Measurements from ENCODE around the gene CASS4. TPM values are rescaled to one million over a fixed set of nuclear protein-coding genes. Genes with fewer than 3 reads are reported as not detected.

CASS4 gene
- total RNA-seq, 1 experiment from 2014 or later = 0.17 TPM

GRCh38 chr20:56420940-56421688, 9.1 kb downstream of the CASS4 start:
- intact Hi-C loops (cut with micrococcal nuclease) = no loop called here
- RAD21 ChIA-PET (ENCODE audit: low non-redundant PET in 1 of 2, low total read pairs in 2 of 2, uncharacterized antibody in 2 of 2, unreplicated experiment in 2 of 2) = no interaction called here
- no TSS peak for BruUV-seq (replicated peaks)

More at GRCh38 chr20:56420940-56421688, 9.1 kb downstream of the CASS4 start:
- peaks cover 15 to 21% of the 10 kb centered on the region in 2 experiments for H3K4me1 ChIP-seq (ENCODE audit: control insufficient read depth in 1 of 2, insufficient read depth in 2 of 2, low read length in 2 of 2)
- DNase-seq (ENCODE audit: low read depth, low spot score) = no peak
- no peak overlapping the region for H3K27ac ChIP-seq (ENCODE audit: low read depth, low read length)
- ATAC-seq = no peak
- H3K9me2 ChIP-seq (ENCODE audit: insufficient read depth) = no peaks in the 10 kb centered on the region
- no peak overlapping the region for H3K9ac ChIP-seq (ENCODE audit: low read length)
- ChIA-PET CTCF (no interaction called here), POLR2A (no interaction called here)
- no peak overlapping the region for H2AFZ ChIP-seq (ENCODE audit: low read depth, low read length, poor library complexity, severe bottlenecking)
- TF ChIP-seq CTCF (IDR thresholded peaks at IDR 0.05 in 2 of 3, conservative IDR thresholded peaks at IDR 0.05 in 1 of 3; ENCODE audit: borderline replicate concordance in 1 of 3, insufficient read depth in 1 of 3, low read depth in 2 of 3, low read length in 2 of 3) (no peak), TCF7L2 (IDR thresholded peaks at IDR 0.05; ENCODE audit: borderline replicate concordance, extremely low read depth, insufficient read depth, insufficient read length) (no peak), ZNF274 (IDR thresholded peaks at IDR 0.05; ENCODE audit: low read depth, low read length) (no peak), JUND (IDR thresholded peaks at IDR 0.05) (no peak), CBX3 (IDR thresholded peaks at IDR 0.05; ENCODE audit: low read depth) (no peak), ZBTB33 (IDR thresholded peaks at IDR 0.05; ENCODE audit: extremely low read depth, insufficient replicate concordance, low read length) (no peak), EZH2phosphoT487 (IDR thresholded peaks at IDR 0.05; ENCODE audit: borderline replicate concordance) (no peak), RAD21 (IDR thresholded peaks at IDR 0.05; ENCODE audit: low read depth) (no peak), ZFX (IDR thresholded peaks at IDR 0.05) (no peak), SRF (IDR thresholded peaks at IDR 0.05; ENCODE audit: low read depth) (no peak), EGR1 (IDR thresholded peaks at IDR 0.05; ENCODE audit: low read depth) (no peak), SP1 (IDR thresholded peaks at IDR 0.05; ENCODE audit: low read depth) (no peak), POLR2A (IDR thresholded peaks at IDR 0.05; ENCODE audit: borderline replicate concordance, extremely low read depth, insufficient read depth, insufficient read length) (no peak)
- TF ChIP-seq, protein P1, sequence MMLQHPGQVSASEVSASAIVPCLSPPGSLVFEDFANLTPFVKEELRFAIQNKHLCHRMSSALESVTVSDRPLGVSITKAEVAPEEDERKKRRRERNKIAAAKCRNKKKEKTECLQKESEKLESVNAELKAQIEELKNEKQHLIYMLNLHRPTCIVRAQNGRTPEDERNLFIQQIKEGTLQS (IDR thresholded peaks at IDR 0.05) = no peak
- H4K20me1 ChIP-seq (ENCODE audit: insufficient read depth) = no peaks in the 10 kb centered on the region
- H3K4me2 ChIP-seq (ENCODE audit: low read length) = no peak overlapping the region
- H3K4me3 ChIP-seq (replicated peaks in 1 of 2; ENCODE audit: low read depth in 1 of 2, low read length in 2 of 2) = no peak overlapping the region
- H3K9me3 ChIP-seq (ENCODE audit: control insufficient read depth in 1 of 2, insufficient read depth in 1 of 2, low read depth in 1 of 2, low read length in 2 of 2) = no peaks in the 10 kb centered on the region
- H3K36me3 ChIP-seq (ENCODE audit: control insufficient read depth in 1 of 2, insufficient read depth in 2 of 2, low read length in 2 of 2) = no peaks in the 10 kb centered on the region
- H3K27me3 ChIP-seq (ENCODE audit: insufficient read depth, low read length) = no peaks in the 10 kb centered on the region
- no peaks in the 10 kb centered on the region for H3K79me2 ChIP-seq (ENCODE audit: insufficient read depth, low read length)

Measured in HCT116 (cell line).